Measurements from ENCODE around the gene MRPL51. TPM values are rescaled to one million over a fixed set of nuclear protein-coding genes. Genes with fewer than 3 reads are reported as not detected.

MRPL51 gene
- total RNA-seq, 1 donor from 2014 or later, result 170 TPM

GRCh38 chr12:6443361-6443983 lies 49.6 kb downstream of the MRPL51 start:
- no peaks in the 10 kb centered on the region for H3K9me3 Mint-ChIP-seq (ENCODE audit: low read depth)
- no peak for DNase-seq (ENCODE audit: low spot score)
- no peaks in the 10 kb centered on the region for H3K4me1 Mint-ChIP-seq (ENCODE audit: low read depth)
- H3K36me3 Mint-ChIP-seq (ENCODE audit: low read depth), result peaks cover 7% of the 10 kb centered on the region
- no peaks in the 10 kb centered on the region for H3K27me3 Mint-ChIP-seq (ENCODE audit: low read depth)
- TF ChIP-seq CTCF (IDR thresholded peaks at IDR 0.05), result no peak
- H3K27ac Mint-ChIP-seq (ENCODE audit: unreplicated experiment), result no peak overlapping the region
- no peak overlapping the region for H3K4me3 Mint-ChIP-seq (ENCODE audit: unreplicated experiment)

GRCh38 chr12:6442836-6443235 lies 50.2 kb downstream of the MRPL51 start:
- H3K36me3 Mint-ChIP-seq (ENCODE audit: low read depth), result peaks cover 5% of the 10 kb centered on the region
- H3K27ac Mint-ChIP-seq (ENCODE audit: unreplicated experiment), result no peak overlapping the region
- TF ChIP-seq CTCF (IDR thresholded peaks at IDR 0.05), result no peak
- H3K4me3 Mint-ChIP-seq (ENCODE audit: unreplicated experiment), result no peak overlapping the region
- no peaks in the 10 kb centered on the region for H3K9me3 Mint-ChIP-seq (ENCODE audit: low read depth)
- no peaks in the 10 kb centered on the region for H3K27me3 Mint-ChIP-seq (ENCODE audit: low read depth)
- H3K4me1 Mint-ChIP-seq (ENCODE audit: low read depth), result no peaks in the 10 kb centered on the region
- no peak for DNase-seq (ENCODE audit: low spot score)

Other genes starting within 250 kb of the MRPL51 start
- 0.21 to 0.35 TPM in 2 of 3 replicates, not detected in the other for gene PLEKHG6, start 182.6 kb downstream of the MRPL51 start, total RNA-seq
- 88.5 to 128 TPM (median 127 TPM) in 3 replicates for gene TNFRSF1A, start 151.2 kb downstream of the MRPL51 start, total RNA-seq
- 0.87 to 2.6 TPM (median 1.9 TPM) in 3 replicates for gene SCNN1A, start 117.7 kb downstream of the MRPL51 start, total RNA-seq
- 11.8 to 46.5 TPM (median 41.1 TPM) in 3 replicates for gene LTBR, start 109.1 kb downstream of the MRPL51 start, total RNA-seq
- not detected in 3 replicates for gene CD27, start 48.3 kb downstream of the MRPL51 start, total RNA-seq
- 4.6 to 12.3 TPM (median 5.2 TPM) in 3 replicates for gene TAPBPL, start 41.2 kb downstream of the MRPL51 start, total RNA-seq
- gene VAMP1, start 22.6 kb downstream of the MRPL51 start, total RNA-seq, result 5.3 to 6.1 TPM (median 5.3 TPM) in 3 replicates
- 23.0 to 27.7 TPM (median 25.0 TPM) in 3 replicates for gene NCAPD2, start 840 bp upstream of the MRPL51 start, total RNA-seq
- gene GAPDH, start 41.3 kb upstream of the MRPL51 start, total RNA-seq, result 2,133 to 3,148 TPM (median 3,067 TPM) in 3 replicates
- gene IFFO1, start 62.8 kb upstream of the MRPL51 start, total RNA-seq, result 29.0 to 29.5 TPM (median 29.2 TPM) in 3 replicates
- 27.1 to 39.3 TPM (median 32.5 TPM) in 3 replicates for gene NOP2, start 75.0 kb upstream of the MRPL51 start, total RNA-seq
- gene CHD4, start 114.1 kb upstream of the MRPL51 start, total RNA-seq, result 227 to 242 TPM (median 231 TPM) in 3 replicates
- 0.41 to 0.57 TPM (median 0.48 TPM) in 3 replicates for gene LPAR5, start 142.7 kb upstream of the MRPL51 start, total RNA-seq
- gene ACRBP, start 154.2 kb upstream of the MRPL51 start, total RNA-seq, result 0.37 to 0.74 TPM (median 0.41 TPM) in 3 replicates
- gene ING4, start 169.9 kb upstream of the MRPL51 start, total RNA-seq, result 32.9 to 38.5 TPM (median 37.5 TPM) in 3 replicates
- gene ZNF384, start 196.1 kb upstream of the MRPL51 start, total RNA-seq, result 50.7 to 56.2 TPM (median 55.1 TPM) in 3 replicates
- 3.2 to 9.3 TPM (median 4.4 TPM) in 3 replicates for gene PIANP, start 207.6 kb upstream of the MRPL51 start, total RNA-seq
- gene COPS7A, start 230.8 kb upstream of the MRPL51 start, total RNA-seq, result 57.0 to 74.4 TPM (median 59.3 TPM) in 3 replicates

Data from chondrocyte (in vitro differentiated cells).